Smooth muscle cell (in vitro differentiated cells): ENCODE results near the gene ABCC6. TPM values are rescaled to one million over a fixed set of nuclear protein-coding genes. Genes with fewer than 3 reads are reported as not detected.
"Not testable (repeated sequence)": the region's sequence is repeated elsewhere in the genome, so short reads cannot be mapped to it uniquely, and the experiment has no call there.

ENCODE experiments used
- DNase-seq: peaks from one replicate; lab custom pipeline; 2025; ENCODE audit not compliant: unreplicated experiment; lab: John Stamatoyannopoulos, UW
- H2AFZ ChIP-seq: fragments of 200-600 bp; sonication (generic); 2 replicates; pipeline ENCODE4 v1.6.0; 2016; ENCODE audit warnings: antibody characterized with exemption, low read depth, mild to moderate bottlenecking
- H3F3A ChIP-seq: fragments of 200-600 bp; sonication (generic); 2 replicates; pipeline ENCODE4 v1.6.0; 2017; ENCODE audit warnings: antibody characterized with exemption, low read depth
- H3K27ac ChIP-seq: fragments of 200-600 bp; sonication (generic); 2 replicates; pipeline ENCODE4 v1.5.1; 2016; ENCODE audit warnings: low read depth, mild to moderate bottlenecking
- H3K27me3 ChIP-seq: fragments of 200-600 bp; sonication (generic); 2 replicates; pipeline ENCODE4 v1.6.1; 2016; ENCODE audit warnings: low read depth, mild to moderate bottlenecking
- H3K36me3 ChIP-seq: fragments of 200-600 bp; sonication (generic); 2 replicates; pipeline ENCODE4 v1.5.1; 2016; ENCODE audit warnings: low read depth
- H3K4me1 ChIP-seq: fragments of 200-600 bp; sonication (generic); 2 replicates; pipeline ENCODE4 v1.5.1; 2016; ENCODE audit warnings: low read depth
- H3K4me2 ChIP-seq: fragments of 200-600 bp; sonication (generic); 2 replicates; pipeline ENCODE4 v1.6.0; 2016; ENCODE audit warnings: mild to moderate bottlenecking
- H3K4me3 ChIP-seq: fragments of 200-600 bp; sonication (generic); 2 replicates; pipeline ENCODE4 v1.5.1; 2016; ENCODE audit warnings: mild to moderate bottlenecking
- H3K79me2 ChIP-seq: fragments of 200-600 bp; sonication (generic); 2 replicates; pipeline ENCODE4 v1.6.0; 2016; ENCODE audit warnings: low read depth, mild to moderate bottlenecking
- H3K9ac ChIP-seq: fragments of 200-600 bp; sonication (generic); 2 replicates; pipeline ENCODE4 v1.6.0; 2016; ENCODE audit warnings: low read depth
- H3K9me3 ChIP-seq: fragments of 200-600 bp; sonication (generic); replicated peaks from 2 replicates; pipeline ENCODE4 v1.5.1; 2016; ENCODE audit warnings: low read depth
- H4K20me1 ChIP-seq: fragments of 200-600 bp; sonication (generic); 2 replicates; pipeline ENCODE4 v1.6.0; 2016; ENCODE audit warnings: low read depth
- CTCF ChIP-seq: fragments of 200-600 bp; sonication (generic); IDR thresholded peaks from 2 replicates; pipeline ENCODE4 v1.5.1; 2017; ENCODE audit warnings: borderline replicate concordance, mild to moderate bottlenecking, antibody characterized with exemption; ENCODE audit not compliant: insufficient read depth, poor library complexity, severe bottlenecking
- WGBS: methylation state at CpG from one replicate; pipeline ENCODE4 v1.1.7; 2016; ENCODE audit warnings: low lambda C conversion rate; 5-methylcytosine and 5-hydroxymethylcytosine counted together
- polyA plus RNA-seq: library from polyadenylated mRNA; unstranded; fragments of >200 nt; fragmentation: Nextera tagmentation; extraction: Ambion mirVana; gene quantifications from 2 replicates; pipeline ENCODE4 v1.2.1, GENCODE V29; 2016
- total RNA-seq: library from RNA; depleted of rRNA; stranded (reverse); fragments of >200 nt; gene quantifications from 2 replicates; pipeline ENCODE4 v1.2.3, GENCODE V29; 2014

Gene ABCC6
- total and polyA plus RNA-seq, 2 experiments from 2014 or later: 0.94 to 1.9 TPM

- no peaks in the 10 kb centered on the region for H4K20me1 ChIP-seq
- DNase-seq: no peak
- WGBS: 92% methylated on average over 9 of the region's 9 CpGs
These were observed 74.5 kb downstream of the ABCC6 start for GRCh38 chr16:16148755-16149154.

GRCh38 chr16:16148000-16148599 is 75.2 kb downstream of the ABCC6 start:
- not testable (repeated sequence) for H3K27me3 ChIP-seq, H3K36me3 ChIP-seq, H3K4me3 ChIP-seq, H3K4me2 ChIP-seq, H3K4me1 ChIP-seq, H3K79me2 ChIP-seq, H3F3A ChIP-seq, H2AFZ ChIP-seq, H3K9me3 ChIP-seq, DNase-seq, H4K20me1 ChIP-seq, H3K9ac ChIP-seq, H3K27ac ChIP-seq
- 92% methylated on average over 15 of the region's 15 CpGs for WGBS

More at GRCh38 chr16:16148755-16149154, 74.5 kb downstream of the ABCC6 start:
- Histone ChIP-seq H3K27me3 (no peaks in the 10 kb centered on the region), H3K27ac (no peak overlapping the region), H2AFZ (no peak overlapping the region), H3K36me3 (no peaks in the 10 kb centered on the region), H3K4me3 (no peak overlapping the region), H3F3A (no peaks in the 10 kb centered on the region), H3K79me2 (no peaks in the 10 kb centered on the region), H3K4me1 (no peaks in the 10 kb centered on the region), H3K9ac (no peak overlapping the region), H3K4me2 (no peak overlapping the region), H3K9me3 (no peaks in the 10 kb centered on the region)
- no peak for TF ChIP-seq CTCF

GRCh38 chr16:16147316-16147999 is 75.8 kb downstream of the ABCC6 start:
- no peaks in the 10 kb centered on the region for H3K79me2 ChIP-seq
- H3K36me3 ChIP-seq: no peaks in the 10 kb centered on the region
- H3K9ac ChIP-seq: no peak overlapping the region
- no peak overlapping the region for H2AFZ ChIP-seq
- WGBS: 94% methylated on average over 17 of the region's 17 CpGs
- H3K27ac ChIP-seq: no peak overlapping the region
- TF ChIP-seq CTCF: no peak
- H3K4me2 ChIP-seq: no peak overlapping the region
- H4K20me1 ChIP-seq: no peaks in the 10 kb centered on the region
- no peaks in the 10 kb centered on the region for H3K27me3 ChIP-seq
- H3K9me3 ChIP-seq: no peaks in the 10 kb centered on the region
- no peak for DNase-seq
- no peaks in the 10 kb centered on the region for H3K4me1 ChIP-seq
- no peak overlapping the region for H3K4me3 ChIP-seq
- no peaks in the 10 kb centered on the region for H3F3A ChIP-seq

GRCh38 chr16:16146380-16147315 is 76.6 kb downstream of the ABCC6 start:
- Histone ChIP-seq H3K36me3 (no peaks in the 10 kb centered on the region), H3K4me3 (no peak overlapping the region), H3K4me1 (no peaks in the 10 kb centered on the region), H3K27ac (no peak overlapping the region), H3K9ac (no peak overlapping the region), H2AFZ (no peak overlapping the region), H3K79me2 (no peaks in the 10 kb centered on the region), H3K27me3 (no peaks in the 10 kb centered on the region), H3K9me3 (no peaks in the 10 kb centered on the region), H4K20me1 (no peaks in the 10 kb centered on the region), H3F3A (no peaks in the 10 kb centered on the region), H3K4me2 (no peak overlapping the region)
- 94% methylated on average over 14 of the region's 14 CpGs for WGBS
- no peak for TF ChIP-seq CTCF
- no peak for DNase-seq
